ENCODE results near the gene CELSR1.

Gene CELSR1

GRCh38 chr22:46451741-46452140 is 85.7 kb downstream of the CELSR1 start:
- DNase-seq (ENCODE audit: low spot score) = no peak
- TF ChIP-seq CTCF (IDR thresholded peaks at IDR 0.05) = no peak
- Histone ChIP-seq H3K27ac (no peak overlapping the region), H3K4me3 (no peak overlapping the region)

GRCh38 chr22:46450931-46451561 is 86.4 kb downstream of the CELSR1 start:
- Histone ChIP-seq H3K4me3 (no peak overlapping the region), H3K27ac (no peak overlapping the region)
- no peak for DNase-seq (ENCODE audit: low spot score)
- TF ChIP-seq CTCF (IDR thresholded peaks at IDR 0.05) = no peak

GRCh38 chr22:46449974-46450745 is 87.3 kb downstream of the CELSR1 start:
- Histone ChIP-seq H3K4me3 (no peak overlapping the region), H3K27ac (no peak overlapping the region)
- no peak for TF ChIP-seq CTCF (IDR thresholded peaks at IDR 0.05)
- no peak for DNase-seq (ENCODE audit: low spot score)

- DNase-seq (ENCODE audit: low spot score) = no peak
- H3K27ac ChIP-seq = no peak overlapping the region
- TF ChIP-seq CTCF (IDR thresholded peaks at IDR 0.05) = no peak
- no peak overlapping the region for H3K4me3 ChIP-seq
These were observed 88.2 kb downstream of the CELSR1 start for GRCh38 chr22:46449116-46449691.

GRCh38 chr22:46448333-46448732 is 89.1 kb downstream of the CELSR1 start:
- no peak for TF ChIP-seq CTCF (IDR thresholded peaks at IDR 0.05)

GRCh38 chr22:46447906-46448305 is 89.5 kb downstream of the CELSR1 start:
- TF ChIP-seq CTCF (IDR thresholded peaks at IDR 0.05) = no peak
- H3K4me3 ChIP-seq = no peak overlapping the region
- no peak overlapping the region for H3K27ac ChIP-seq
- DNase-seq (ENCODE audit: low spot score) = no peak

More at GRCh38 chr22:46448333-46448732, 89.1 kb downstream of the CELSR1 start:
- Histone ChIP-seq H3K27ac (no peak overlapping the region), H3K4me3 (no peak overlapping the region)
- no peak for DNase-seq (ENCODE audit: low spot score)

Data from coronary artery (tissue), 2 donors.